ENCODE measurements around the gene SRSF1.
"Not testable (repeated sequence)": the region's sequence is repeated elsewhere in the genome, so short reads cannot be mapped to it uniquely, and the experiment has no call there.

The SRSF1 gene

GRCh38 chr17:58006924-58007780, at the start of gene SRSF1:
Gene SRSF1 (minus strand): TSS chr17:58007246. CDS start chr17:58007137, 109 bp downstream.
- DNase-seq = peak; percentile 99

DNA sequence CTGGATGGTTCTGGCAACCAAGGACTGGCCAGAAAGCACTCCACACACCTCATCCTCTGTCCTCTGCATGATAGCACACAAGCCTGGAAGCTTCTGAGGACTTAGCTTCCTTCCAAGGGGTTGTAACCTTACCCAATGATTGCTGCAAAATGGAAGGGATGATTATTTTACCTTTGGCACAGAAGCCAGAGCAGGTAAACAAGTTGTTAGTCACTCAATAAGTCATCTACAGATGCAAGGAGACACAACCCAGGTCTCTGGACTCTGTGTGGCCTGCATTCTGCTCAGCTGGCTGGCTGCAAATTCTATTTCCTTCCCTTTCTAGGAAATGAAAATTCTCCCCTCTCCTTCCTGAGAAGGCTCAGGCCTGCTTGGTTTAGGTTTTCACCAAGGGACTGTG, 49.4 kb upstream of the SRSF1 start:
- no peak for DNase-seq

DNA sequence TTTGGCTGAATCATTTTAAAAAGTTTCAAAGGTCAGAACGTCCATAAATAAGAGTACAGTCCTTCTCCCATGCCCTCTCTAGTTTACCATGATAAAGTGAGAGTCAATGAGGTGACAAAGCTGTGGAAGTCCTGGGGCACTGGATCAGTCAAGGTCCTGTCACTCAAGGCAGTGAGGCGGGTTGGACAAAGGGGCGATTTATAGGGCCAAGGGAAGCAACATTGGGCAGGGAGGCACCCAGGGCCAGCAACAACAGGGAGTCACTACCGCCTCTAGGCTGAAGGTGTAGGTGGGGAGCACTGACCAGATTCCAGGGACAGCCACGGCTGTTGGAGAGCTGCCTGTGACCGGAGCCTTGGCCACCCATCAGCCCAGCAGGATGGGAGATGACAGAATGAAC, 47.6 kb upstream of the SRSF1 start:
- no peak for DNase-seq

DNA sequence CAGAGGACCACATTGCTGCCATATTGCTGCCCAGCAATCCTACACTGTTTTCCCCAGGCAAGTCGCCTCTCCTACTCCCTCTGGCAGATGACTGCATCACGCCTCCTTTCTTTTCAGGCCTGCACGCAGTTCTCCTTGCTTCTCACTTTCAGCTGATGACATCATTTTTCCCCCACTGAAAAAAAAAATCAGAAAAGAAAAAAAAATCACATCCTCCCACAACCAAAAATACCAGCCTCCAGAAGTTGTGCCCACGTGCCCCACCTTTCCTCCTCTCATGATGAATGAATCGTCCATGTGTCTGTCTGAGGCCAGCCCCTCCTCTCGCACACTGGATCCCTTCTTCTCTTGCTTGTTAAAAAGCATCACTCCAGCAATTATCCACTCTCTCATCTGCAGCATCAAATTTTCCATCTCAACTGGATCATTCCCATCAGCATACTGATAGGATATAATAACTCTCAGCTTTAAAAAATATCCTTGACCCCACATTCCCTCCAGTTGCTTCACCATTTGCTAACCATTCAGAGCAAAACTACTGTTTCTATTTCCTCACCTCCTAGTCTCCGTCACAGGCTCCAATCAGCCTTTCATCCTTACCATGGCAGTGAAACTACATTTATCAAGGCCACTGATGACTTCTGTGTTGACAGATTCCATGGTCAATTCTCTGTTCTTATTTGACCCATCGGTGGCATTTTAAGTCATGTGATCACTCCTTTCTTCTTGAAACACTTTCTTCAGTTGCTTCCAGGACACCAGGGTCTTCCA, 46.1 kb upstream of the SRSF1 start:
- DNase-seq = no peak

DNA sequence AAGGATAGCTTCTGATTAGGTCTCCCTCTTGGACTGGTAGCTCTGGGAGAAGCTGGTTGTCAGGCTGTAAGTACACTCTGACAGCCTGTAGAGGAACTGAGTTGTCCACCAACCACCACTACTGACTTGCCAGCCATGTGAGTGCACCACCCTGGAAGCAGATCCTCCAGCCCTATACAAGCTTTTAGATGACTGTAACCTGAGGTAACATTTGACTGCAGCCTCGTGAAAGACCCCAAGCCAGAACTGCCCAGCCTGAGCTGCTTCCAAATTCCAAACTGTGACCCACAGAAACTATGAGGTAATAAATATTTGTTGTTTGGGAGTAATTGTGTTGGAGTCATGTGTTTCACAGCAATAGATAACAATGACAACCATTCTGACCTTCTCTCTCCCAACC, 45.4 kb upstream of the SRSF1 start:
- DNase-seq = no peak

- DNase-seq = no peak
These were observed 44.4 kb upstream of the SRSF1 start for GRCh38 chr17:58051468-58051867.

DNA sequence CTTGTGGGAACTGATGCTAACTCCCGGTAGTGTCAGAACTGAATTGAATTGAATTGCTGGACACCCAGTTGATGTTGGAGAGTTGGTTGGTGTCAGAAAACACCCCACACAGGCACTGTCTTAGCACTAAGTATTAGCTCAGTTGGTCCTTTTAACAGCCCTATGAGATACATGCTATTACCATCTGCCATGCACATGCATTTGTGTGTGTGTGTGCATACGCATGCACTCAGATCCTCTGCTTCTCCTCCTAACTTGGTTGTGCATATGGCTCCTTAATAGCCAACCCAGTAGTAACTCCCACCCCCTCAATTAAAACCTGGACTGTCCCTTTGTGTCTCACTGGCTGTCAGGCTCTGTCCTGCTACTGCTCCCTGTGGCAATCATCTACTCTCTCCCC, 43.9 kb upstream of the SRSF1 start:
- no peak for DNase-seq

DNA sequence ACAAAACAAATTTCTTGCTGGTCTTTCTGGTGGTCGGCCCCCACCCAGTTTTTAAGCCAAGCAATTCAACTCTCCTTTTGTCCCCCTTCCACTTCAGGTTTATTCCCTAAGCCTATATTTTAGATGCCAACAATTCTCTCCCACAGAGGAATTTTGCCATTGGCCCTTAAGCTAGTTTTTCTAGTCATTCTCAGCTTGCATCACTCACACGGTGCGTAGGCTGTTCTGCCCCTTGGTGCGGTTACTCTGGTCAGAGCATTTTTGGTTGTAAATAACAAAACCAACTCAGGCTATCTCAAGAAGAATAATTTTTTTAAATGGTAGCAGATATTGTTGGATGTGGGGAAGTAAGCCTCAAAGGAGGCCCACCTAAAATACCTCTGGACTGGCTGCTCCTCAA, 42.5 kb upstream of the SRSF1 start:
- no peak for DNase-seq

- DNase-seq = no peak
These were observed 40.5 kb upstream of the SRSF1 start for GRCh38 chr17:58047376-58048150.

DNA sequence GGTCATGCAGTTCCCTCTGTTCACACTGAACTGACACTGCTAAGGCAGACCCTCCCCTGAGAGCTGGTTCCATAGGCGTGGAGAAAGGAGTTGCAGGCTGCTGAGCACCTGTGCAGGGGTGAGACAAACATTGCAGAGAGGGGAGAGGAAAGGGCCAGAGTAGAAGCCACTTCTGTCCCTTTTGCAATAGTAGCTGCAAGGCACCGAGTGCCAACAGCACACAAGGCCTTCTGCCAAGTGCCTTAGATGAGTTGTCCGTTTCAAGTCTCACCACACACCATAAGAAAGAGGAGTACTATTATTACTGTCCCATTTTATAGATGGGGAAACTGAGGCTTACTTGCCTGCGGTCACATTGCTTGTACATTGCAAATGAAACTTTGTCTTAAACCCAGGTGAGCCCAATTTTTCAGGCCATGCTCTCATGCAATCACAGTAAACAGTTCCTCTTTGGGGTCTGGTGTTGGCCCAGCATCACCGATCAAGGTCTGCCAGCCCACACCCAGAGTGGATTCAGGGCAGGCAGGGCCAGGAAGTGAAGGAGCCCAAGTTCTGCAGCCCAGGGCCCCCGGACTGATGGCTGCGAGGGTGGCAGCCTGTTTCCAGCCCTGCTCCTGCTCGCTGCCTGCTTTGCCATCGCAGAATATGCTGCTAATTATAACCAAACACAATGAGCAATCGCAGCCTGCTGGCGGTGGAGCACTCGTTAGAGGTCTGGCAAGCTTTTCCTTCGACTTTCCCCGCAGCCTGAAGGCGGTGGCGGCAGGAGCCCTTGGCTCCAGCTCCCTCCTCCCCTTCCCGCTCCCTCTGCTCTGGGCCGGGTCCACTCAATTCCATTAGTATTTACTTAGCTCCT, 39.4 kb upstream of the SRSF1 start:
- no peak for DNase-seq

- not testable (repeated sequence) for DNase-seq
These were observed 37.2 kb upstream of the SRSF1 start for GRCh38 chr17:58044256-58044655.

DNA sequence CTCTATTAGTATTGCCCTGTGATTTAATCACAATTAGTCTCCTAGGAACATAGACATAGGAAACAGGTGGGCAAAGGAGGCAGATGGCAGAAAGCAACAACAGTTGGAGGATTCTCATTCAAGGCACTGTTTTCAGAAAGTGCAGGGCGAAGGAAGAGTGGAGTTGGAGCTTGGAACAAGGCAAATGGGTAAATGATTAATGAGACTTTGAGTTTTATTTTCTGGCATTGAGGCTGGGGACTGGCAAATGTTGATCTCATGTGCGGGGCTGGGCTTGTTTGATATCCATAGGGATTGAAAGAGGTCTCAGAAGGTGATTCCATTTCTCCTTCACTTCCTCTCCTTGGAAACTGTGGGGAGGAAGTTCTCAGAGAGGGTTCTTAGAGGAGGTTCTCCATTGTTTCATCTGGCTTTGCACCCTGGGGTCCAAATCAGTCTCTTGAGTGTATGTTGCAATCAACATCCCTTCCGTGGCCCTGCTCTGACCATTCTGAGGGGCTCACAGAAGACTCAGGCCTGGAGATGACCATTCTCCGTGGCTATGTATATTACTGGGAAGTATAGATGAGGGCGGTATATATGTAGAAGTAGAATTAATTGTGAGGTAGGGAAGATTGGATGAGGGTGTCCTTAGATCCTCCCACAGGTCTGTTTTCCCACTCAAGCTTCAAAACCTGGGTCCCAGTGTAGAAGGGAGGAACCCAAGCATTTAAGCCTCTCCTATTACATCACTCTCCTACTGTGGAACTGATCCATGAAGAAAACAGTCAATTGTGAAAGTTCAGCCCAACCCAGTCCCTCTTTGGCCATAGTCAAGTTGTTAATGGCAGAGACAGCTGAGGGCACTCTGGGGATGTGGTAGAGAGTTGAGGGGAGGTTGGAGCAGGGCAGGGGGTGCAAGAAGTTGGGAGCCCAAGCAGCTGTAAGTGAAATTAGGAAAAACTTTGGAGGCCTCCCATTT, 36.5 kb upstream of the SRSF1 start:
- DNase-seq = no peak

DNA sequence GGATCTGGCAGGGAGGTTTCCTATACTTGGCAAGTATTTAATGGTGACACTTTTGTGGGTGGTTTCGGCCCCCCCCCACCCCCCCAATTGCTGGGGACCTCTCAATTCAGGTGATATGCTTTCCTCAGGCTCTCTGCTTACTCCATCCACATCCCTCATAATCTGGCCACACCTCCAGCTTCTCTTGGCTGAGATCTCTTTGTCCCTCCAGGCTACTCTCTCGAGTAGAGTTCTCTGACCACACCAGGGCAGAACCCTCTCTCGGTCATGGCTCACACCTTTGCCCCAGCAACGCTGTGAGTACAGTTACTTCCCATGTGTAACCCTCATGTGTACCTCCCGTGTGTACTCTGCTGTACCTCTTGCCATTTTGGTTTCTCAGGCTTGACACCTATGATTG, 34.1 kb upstream of the SRSF1 start:
- DNase-seq = no peak

- no peak for DNase-seq
These were observed 33.3 kb upstream of the SRSF1 start for GRCh38 chr17:58040386-58040785.

DNA sequence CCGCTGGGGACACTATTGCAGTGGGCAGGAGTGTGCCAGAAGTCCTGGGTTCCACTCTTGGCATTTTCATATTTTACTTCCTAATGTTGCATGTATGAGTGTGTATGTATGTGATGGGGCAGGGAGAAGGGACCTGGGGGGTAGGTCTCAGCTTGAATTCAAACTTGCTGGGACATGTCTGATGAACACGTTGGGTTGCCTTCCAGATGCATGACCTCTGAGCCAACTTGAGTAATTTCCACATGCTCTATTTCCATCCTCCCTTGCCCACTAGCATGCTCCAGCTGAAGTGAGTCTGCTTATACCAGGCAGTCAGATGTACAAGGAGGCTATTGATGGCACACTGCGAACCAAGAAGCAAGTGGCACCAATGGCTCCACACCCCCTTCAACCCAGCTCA, 32.9 kb upstream of the SRSF1 start:
- no peak for DNase-seq

GRCh38 chr17:58032691-58033415, 25.8 kb upstream of the SRSF1 start:
- DNase-seq = no peak

DNA sequence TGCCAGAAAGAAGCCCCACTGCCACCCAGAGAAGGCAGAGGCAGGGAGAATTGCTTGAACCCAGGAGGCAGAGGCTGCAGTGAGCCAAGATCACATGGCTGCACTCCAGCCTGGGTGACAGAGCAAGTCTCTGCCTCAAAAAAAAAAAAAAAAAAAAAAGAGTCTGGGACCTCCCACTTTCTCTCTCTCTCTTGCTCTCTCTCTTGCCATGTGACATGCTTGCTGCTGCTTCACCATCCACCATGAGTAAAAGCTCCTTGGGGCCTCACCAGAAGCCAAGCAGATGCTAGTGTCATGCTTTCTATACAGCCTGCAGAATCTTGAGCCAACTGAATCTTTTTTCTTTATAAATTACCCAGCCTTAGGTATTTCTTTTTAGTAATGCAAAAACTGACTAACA, 21.5 kb upstream of the SRSF1 start:
- no peak for DNase-seq

DNA sequence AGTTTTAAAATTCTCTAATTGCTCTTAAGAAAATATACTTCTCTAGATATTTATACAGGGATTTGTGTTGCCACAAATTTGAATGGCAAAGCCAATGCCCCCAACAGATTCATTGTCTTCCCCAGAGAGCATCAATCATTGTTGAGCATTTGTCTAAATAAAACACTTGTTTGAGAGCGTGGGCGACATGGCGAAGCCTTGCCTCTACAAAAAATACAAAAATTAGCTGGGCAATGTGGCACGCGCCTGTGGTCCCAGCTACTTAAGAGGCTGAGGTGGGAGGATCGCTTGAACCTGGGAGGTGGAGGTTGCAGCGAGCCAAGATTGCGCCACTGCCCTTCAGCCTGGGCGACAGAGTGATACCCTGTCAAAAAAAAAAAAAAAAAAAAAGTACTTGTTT, 13.4 kb upstream of the SRSF1 start:
- no peak for DNase-seq

DNA sequence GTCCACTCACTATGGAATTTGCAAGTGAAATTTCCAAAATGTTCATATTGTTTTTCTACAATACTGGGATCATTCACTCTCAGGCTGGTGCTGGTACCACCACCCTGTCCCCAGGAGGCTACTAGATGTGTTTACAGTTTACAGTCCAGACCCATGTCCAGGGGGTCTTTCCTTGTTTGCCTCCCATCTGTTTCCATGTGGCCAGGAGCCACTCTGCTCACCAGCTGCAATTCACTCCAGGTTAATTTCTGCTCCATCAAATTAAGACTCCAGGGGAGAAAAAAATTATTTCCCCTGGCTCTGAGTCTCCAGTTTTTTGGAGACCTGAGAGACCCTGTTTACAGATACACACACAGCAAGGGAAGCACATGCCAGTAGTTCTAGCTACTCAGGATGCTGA, 12.5 kb upstream of the SRSF1 start:
- no peak for DNase-seq

DNA sequence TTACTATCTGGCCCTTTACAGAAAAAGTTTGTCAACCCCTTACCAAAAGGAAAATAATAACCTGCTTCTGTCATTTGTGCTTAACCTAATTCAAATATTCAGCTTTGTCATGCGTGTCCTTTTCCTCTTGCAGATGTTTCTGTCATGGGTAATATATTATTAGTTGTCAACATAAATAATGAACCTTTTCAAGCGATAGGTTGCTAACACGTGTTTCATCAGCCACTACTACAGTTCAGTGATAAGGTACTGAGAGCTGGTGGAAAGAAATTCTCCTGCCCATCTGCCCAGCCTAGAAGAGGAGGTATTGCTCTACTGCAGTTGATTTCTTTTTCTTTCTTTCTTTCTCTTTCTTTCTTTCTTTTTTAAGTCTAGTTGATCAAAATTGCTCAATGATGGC, 12.0 kb upstream of the SRSF1 start:
- DNase-seq = no peak

Measured in NCI-H510A (cell line).